Measurements from ENCODE around the gene CARD16. TPM values are rescaled to one million over a fixed set of nuclear protein-coding genes. Genes with fewer than 3 reads are reported as not detected.
"Not testable (repeated sequence)": the region's sequence is repeated elsewhere in the genome, so short reads cannot be mapped to it uniquely, and the experiment has no call there.

The CARD16 gene
- total RNA-seq, 1 donor from 2014 or later, result 16.0 TPM

DNA sequence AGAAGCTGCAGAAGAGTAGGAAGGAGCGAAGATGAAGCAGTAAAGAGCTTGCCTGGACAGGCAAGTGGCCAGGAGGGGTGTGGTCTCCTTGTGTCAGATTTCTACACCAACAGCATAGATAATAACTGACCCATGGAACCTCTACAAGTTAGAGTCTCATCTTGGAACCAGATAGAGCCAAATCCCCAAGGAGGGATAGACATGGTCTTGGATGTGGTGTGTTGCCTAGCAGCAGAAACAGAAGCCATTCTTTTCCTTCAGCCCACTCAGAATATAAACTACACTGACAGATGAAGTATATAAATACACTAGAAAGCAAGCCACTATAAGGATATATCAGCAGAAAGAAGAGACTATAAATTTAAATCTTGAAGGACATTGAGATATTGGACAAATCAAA lies 4.3 kb upstream of the CARD16 start:
- DNase-seq, result no peak

DNA sequence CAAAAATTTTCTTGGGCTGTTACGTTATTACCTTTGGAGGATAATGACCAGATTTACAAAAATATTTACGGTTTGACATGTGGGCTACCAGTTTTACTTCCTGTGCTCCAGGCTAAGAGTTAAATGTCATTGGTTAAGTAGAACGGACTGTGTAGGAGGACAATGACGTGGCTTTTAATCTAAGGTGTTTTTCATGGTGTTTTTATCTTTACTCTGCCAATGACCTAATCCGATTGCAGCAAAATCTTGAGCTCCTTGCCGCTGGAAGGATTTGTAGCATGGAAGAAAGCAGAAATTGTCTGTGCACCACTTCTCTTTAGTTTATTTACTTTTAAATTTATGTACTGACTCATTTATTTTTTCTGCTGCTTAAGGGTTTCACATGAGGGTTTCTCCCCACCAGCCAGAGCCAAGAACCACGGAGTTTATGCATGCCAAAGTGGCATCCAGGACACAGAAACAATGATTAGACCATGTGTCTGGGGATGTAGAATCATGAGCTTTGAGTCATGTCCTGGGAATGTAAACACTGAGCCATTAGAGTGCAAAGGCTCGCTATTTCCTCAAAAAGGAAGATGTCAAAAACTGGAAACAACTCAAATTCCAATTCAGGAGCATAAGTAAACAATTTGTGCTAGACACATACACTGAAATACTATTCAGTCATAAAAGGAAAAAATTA lies 1.9 kb upstream of the CARD16 start:
- DNase-seq, result peak; percentile 81

DNA sequence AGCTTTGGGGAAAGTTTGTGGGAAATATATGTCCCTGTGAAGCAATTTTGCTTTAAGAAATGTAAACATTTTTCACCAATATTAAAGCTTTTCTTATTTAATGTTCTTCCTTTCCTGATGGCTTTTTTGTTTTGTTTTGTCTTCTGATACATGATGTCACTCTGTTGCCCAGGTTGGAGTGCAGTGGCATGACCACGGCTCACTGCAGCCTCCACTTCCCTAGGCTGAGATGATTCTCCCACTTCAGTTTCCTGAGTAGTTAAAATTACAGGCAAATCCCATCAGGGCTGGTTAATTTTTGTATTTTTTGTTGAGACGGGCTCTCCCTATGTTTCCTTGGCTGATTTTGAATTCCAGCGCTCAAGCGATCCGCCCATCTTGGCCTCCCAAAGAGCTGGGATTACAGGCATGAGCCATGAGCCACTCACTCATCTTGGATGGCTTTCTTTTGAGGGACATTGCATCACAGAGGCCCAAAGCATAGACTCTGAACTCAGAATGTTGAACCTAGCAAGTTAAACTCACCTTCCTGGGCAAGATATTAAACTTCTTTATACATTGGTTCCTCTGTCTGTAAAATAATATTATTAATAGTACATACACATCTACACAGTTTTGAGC lies 651 bp upstream of the CARD16 start:
- DNase-seq, result no peak

DNA sequence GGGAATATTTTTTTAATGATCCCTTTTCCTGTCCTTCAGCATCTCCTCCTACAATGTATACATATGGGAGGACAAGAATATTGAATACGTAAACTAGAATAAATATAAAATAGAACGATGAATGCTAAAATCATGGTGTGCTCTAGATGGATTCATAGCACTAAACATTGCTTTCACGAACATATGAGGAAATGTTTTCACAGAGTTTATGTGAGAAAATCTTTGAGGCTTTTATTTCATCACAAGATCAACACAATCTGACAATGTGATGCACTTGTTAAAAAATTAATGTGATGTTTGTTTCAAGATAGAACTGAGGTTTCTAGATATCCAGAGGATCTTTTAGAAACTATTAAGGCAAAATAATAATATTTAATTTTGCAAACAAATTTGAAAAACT lies 3.0 kb downstream of the CARD16 start:
- DNase-seq, result no peak

DNA sequence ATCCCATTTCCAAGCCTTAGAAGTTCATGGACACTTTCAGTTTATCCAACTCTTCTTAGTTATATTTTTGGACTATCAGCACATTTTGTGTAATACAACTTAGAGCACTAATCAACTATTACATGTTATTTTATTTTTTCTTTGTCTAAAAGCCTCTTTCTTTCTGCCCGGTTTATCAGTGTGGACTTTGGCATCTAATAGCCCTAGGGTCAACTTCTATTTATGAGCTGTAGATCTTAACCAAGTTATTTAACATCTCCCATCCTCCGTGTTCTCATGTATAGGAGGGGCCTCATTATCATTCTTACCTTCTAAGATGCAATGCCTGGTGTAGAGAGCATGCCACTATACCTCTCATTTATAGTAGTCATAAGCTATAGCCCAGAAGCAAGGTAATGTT lies 4.4 kb downstream of the CARD16 start:
- DNase-seq, result no peak

DNA sequence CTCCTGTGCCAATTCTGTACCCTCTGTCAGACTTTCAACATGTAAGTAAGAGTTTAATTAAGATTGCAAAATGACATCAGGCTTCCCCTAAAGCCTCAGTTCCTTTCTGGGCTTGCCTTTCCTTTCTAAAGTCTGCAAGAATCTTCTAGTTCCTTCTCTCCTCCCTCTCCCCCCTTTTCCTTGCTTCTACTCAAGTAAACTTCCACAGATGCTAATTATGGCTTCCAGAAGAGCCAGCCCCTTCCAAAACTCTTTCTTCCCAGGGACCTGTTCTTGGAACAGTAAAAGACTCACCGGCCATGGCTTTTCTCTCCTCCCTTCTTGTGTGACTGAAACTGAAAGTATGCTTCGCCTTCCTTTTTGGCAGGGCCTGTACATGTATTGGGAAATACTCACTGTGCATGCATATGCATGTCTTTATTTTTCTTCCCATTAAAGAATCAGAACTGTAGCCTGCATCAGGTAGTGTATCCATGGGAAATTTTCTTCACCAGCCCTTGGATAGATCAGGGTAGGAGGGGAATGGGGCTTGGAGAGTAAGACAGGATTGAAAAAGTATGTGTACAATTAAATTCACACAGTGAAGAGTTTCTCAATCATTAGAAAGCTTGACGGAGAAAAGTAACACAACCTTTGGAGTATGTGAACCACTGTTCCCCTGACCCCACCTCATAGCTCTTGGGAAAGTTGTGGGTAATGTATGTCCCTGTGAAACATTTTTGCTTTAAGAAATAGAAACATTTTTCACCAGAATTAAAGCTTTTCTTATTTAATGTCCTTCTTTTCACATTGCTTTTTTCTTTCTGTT lies 10.1 kb downstream of the CARD16 start, which contains the start of gene CASP1:
Gene CASP1 (minus strand): TSS at position 332 of the 808 bp plus-strand sequence. CDS start 31 bp downstream, at position 301.
- peak; percentile 76 for DNase-seq

DNA sequence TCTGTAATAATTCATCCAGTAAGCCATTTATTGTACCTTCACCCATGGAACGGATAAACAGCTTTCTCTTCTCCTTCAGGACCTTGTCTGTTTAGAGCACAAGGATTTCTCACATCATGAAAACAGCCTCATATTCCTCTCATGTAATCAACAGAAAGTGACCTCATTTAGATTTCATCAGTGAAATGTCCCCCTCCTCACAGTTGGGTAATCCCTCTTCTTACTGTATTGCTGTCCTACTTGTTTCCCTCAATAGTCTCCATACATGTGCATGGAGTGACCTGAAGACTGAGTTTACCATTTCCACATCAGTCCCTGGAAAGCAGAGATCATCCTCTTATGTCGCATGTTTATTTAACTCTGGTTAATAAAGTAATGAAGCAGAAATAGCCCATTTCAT lies 10.7 kb downstream of the CARD16 start:
- DNase-seq, result not testable (repeated sequence)

DNA sequence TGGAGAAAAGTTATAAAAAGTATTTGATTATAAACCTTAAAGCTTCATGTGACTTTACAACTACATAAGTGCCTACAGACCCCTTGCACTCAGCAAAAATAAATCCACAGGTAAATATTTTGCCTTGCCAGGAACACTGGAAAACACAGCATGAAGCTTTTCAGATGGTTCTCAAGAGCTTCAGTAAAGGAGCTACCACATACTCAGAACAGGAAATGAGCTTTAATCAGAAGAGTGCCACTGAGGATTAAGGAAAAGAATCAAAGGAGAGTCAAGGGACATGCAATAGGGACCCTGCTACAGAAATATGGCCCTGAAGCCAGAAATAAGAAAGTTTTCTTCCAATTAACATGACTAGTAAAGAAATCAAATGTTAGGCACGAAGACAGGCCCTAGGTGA lies 11.4 kb downstream of the CARD16 start:
- no peak for DNase-seq

DNA sequence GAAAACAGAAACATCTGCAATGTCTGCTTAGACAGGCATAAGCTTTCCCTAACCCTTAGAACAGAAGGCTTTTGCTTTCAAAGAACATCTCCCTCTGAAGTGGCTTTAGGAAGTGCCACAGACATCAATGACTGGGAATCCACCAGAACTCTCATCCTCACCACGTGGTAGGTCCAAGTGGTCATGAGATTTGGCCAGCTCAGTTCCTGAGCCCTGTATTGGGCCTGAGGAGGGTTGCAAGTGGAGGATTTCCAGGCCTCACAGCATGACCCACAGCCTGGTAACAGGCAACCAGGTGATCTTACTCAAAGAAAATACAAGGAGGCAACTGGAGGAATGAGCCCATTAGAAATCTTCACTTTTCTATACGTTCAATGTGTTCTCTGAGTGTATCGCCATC lies 11.8 kb downstream of the CARD16 start:
- no peak for DNase-seq

DNA sequence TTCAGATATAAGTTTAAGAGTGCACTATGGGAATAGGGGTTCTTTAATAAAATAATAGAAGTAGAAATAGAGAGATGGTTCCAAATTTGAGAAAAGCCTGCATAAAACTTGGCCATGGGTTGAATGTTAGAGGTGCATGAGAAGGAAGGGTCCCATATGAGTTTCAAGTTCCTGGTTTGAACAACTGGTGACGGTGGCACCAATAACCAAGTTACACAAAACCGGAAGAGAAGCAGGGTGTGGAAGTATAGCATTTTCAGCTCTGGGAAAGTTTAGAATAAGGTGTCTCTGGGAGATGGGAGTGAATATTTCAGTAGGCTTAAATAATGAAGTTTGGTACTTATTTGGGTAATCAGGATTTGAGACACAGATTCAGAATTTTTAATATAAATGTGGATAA lies 12.6 kb downstream of the CARD16 start:
- no peak for DNase-seq

DNA sequence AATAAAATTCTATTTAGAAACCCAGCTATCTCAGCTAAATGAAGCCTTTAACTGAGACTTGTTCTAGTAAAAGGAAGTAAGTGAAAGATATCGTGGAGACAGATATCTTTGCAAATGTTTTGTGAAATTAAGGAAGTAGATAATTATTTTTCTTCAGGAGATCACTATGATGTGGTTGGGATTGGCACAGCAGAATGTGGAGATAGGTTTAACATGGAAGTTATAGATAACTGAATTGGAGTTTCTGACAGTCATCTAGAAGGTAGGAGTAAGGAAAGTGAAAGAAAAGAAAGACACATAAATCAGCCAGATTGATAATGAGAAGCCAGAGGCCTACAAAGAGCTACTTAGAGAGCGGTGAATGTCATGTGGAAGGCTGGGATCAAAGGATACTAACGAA lies 17.5 kb downstream of the CARD16 start:
- DNase-seq, result no peak

DNA sequence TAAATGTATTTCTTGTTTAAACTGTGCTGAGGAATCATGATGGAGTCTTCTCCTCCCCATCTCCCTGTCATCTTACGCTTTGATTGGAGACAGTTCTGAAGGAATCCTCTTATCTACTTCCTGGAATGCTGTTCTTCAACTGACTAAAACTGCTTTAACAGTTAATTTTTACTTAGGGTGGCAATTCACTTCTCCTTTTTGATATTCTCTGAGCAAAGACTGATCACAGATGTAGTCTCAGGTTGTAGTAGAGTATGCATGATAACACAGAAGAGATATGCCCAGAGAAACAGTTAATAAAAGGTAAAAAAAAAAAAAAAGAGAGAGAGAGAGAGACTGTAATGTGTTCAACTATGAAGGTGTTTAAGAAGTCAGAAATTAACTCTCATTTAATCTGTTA lies 20.7 kb downstream of the CARD16 start:
- no peak for DNase-seq

DNA sequence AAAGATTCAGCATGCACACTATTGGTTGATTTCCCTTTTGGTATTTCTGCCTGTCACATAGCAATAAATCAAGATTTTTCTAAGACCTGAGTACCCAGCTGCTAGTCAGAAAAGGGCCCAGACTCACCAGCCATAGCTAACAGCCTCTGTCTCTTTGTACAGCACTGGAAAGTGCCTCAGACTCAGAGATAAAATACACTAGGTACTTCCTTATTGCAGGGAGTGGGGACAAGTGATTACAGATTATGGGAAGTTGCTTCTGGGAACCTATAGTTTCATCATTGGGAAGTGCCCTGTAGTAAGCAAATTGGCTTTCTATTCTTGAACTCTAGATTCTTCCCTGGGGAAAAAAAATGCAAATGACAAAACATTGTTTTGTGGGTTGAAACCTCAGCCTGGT lies 22.1 kb downstream of the CARD16 start, which contains the start of gene CASP5:
Gene CASP5 (minus strand): TSS at position 166 of the 400 bp plus-strand sequence. CDS start 32 bp downstream, at position 134.
- DNase-seq, result no peak

DNA sequence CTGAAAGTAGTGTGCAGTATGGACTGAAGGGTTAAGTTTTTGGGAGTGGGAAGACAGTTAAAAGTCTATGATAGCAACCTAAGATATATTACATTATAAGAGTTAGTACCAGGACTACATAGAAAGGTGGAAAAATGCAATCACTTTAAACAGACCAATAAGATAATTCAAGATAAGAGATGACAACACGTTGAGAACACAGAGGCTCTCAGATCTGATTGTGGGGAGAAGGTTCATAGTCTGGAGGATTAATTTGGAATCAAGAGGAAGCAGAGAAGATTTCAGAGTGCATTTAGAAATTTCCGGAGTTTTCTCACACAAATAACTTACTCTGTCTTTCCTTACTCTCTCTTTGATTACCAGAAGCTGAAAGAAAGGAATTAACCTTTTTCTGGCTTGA lies 22.6 kb downstream of the CARD16 start:
- DNase-seq, result no peak

DNA sequence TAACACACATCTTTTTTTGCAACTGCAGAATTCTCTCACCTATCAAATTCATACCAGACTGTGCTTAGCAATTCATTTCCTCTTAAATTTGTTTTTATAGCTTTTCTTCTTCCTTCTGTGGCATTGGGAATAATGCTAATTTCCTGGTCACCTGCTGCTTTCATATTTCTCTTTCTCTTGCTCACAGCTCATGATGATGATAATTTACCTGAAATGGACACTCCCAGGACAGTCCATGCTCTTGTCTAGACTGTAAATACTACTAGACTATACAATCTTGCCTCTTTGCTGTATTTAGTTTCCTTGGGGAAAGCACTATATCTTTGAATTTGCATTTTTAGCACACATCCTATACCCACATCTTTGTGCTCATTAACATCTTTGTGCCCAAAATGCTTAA lies 37.7 kb downstream of the CARD16 start:
- no peak for DNase-seq

DNA sequence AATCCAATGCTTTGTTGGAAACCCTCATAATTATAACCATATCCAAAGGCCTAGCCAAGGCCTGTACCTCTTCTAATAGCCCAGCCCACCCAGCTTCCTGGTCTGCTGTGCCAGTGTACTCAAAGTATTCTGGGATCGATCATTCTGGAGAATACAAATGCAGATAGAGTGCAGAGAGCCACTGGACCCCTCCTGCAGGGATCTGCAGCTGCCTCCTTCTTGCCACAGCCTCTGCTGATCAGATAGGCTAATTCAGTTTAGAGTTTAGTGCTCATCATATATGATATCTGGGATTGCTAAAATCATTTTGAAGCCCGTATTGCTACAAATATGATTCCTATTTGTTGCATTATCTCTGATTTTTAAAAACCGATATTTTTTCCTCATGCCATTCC lies 39.7 kb downstream of the CARD16 start:
- no peak for DNase-seq

DNA sequence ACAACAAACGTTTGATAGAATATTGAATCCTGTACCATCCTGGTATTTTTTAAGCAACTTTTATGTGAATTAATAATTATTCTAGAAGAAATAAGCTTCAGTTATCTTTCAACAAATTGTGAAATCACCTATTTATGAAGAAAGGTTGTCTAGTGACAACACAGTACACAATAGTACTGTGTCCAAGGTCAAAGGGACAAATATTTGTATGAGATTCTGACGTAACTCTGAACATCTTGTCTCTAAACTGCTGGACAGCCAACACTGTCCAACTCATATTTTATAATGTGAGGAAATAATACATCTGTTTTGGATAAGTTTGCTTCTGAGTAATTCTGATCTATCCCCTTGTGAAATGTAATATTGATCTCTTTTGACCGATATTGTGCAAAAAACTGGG lies 41.1 kb downstream of the CARD16 start:
- DNase-seq, result peak; percentile 4

DNA sequence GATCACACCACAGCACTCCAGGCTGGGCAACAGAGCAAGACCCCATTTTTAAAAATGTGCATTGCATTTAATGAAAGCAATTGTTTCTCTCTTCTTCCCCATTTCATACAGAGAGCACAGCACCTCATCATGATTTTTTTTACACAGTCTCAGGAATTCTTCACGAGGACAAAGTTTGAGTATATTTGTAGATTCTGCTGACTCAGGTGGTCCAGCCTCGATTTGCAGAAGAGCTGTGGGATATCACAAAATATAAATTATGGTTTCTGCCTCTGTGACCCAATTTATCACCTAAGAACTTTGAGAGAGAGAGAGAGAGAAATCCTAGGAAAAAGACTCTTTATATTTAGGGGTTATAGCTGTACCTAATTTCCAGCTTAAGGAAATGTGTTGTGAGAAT lies 42.0 kb downstream of the CARD16 start:
- no peak for DNase-seq

DNA sequence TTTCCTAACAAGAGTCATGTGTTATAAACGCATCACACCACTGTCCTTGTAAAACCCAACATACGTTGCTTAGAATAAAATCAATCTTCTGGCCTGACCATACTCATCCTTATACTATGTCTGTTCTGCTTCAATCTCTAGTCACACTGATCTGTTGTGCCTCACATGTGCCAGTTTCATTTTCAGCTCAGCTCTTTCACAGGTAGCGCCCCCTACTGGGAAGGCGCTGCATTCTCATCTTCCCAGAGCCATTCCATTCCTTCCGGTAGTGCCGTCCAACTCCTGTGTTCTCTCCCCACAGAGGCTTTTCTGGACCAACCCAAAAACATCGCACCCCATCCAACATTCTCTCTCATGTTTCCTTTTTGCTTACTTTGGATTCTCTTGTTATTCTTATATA lies 44.3 kb downstream of the CARD16 start:
- DNase-seq, result no peak

DNA sequence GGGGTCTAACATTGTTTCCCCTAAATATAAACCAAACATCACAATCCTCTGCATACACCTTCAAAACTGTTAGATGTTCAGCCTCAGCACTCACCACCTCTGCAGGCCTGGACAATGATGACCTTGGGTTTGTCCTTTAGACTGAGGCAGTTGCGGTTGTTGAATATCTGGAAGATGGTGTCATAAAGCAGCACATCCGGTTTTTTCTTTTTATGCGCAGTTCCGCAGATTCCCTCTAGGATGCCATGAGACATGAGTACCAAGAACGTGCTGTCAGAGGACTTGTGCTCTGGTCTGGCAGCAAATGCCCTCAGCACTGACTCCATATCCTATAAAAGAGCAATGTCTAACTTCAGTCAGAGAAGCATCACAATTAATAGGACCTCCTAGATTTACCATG lies 45.0 kb downstream of the CARD16 start:
- peak; percentile 27 for DNase-seq

DNA sequence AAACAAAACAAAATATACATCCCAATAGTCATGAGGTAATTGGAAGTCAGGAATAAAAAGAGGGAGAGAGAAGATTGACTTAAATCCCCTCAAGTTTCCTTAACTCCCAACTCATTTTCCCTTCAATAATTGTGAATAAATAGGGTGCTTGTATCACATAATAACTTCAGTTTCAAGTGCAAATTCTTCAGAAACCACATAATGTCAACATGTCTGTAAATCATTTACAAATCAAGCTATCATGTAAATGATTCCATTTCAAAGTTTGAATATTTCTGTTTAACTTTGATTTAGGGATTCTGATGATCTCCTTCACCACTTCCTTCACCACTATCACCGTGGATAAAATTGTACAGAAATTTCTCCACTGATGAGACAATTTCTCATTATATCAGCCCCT lies 45.4 kb downstream of the CARD16 start:
- DNase-seq, result no peak

DNA sequence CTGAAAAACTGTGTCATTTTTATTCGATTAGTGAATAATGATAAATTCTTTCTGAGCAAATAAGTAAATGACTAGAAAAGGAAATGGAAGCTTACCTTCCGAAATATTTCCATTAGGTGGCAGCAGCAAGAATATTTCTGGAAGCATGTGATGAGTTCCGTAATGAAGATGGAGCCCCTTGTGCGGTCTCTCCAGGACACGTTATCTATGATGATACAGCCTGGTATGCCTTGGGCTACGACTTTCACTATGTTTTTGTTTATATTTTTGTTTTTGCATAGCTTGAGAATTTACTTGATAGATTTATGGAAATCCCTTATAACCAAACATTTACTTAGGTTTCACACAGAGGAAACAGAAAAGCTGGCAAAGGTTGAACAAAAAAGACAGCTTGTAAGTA lies 47.8 kb downstream of the CARD16 start:
- no peak for DNase-seq

DNA sequence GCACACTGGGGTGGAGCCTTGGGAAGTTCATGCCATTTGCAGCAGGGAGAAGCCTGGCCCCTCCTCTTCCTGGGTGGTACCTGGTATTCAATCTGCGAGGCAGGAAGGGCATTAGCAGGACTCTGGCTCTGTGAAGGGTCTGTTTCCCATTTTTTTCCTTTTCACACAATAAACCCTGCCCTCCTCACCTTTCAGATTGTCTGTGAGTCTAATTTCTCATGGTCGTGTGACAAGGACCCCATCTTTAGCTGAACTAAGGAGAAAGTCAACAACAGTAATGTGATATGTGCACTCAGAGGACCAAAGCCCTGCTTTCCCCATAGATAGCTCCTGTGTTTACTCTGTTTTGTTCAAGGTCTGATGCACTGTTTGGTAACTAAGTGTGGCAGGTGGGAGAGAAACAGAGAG lies 50.1 kb downstream of the CARD16 start:
- DNase-seq, result no peak

Measured in skin of body (tissue), 2 donors.